Measurements from ENCODE around the gene HSDL1.

DNA sequence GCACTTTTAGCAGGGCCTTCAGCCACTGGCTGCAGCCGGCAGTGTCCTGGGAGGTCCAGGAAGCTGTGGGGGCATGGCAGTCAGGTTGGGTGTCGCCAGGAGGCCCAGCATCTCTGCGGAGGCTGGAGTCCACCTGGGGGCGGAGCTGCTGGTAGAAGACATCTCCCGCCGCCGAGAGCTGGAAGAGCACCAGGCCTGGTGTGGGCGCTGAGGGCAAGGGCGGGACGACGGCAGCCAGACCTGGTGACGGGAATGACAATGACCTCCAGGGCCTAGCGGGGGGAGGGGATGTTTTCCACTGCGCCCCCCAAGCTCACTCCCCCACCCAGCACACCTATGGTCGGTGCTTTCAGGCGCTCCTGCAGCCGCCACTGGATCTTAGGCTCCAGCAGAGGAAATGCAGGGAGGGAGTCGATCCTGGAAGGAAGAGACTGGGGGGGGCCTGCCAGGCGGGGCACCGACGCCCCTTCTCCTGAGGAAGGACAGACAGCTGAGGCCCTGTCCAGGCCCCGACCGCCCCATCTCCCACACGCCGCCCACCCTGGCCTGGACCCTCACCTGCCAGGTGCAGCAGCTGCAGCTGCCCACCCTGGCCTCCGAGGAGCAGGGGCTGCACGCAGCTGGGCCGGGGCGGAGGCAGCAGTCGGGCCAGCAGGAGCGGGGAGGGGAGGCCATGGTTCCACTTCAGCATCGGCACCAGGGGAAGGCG is 34.8 kb upstream of the HSDL1 start:
- TF ChIP-seq, protein P1, sequence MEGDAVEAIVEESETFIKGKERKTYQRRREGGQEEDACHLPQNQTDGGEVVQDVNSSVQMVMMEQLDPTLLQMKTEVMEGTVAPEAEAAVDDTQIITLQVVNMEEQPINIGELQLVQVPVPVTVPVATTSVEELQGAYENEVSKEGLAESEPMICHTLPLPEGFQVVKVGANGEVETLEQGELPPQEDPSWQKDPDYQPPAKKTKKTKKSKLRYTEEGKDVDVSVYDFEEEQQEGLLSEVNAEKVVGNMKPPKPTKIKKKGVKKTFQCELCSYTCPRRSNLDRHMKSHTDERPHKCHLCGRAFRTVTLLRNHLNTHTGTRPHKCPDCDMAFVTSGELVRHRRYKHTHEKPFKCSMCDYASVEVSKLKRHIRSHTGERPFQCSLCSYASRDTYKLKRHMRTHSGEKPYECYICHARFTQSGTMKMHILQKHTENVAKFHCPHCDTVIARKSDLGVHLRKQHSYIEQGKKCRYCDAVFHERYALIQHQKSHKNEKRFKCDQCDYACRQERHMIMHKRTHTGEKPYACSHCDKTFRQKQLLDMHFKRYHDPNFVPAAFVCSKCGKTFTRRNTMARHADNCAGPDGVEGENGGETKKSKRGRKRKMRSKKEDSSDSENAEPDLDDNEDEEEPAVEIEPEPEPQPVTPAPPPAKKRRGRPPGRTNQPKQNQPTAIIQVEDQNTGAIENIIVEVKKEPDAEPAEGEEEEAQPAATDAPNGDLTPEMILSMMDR (IDR thresholded peaks at IDR 0.05; ENCODE audit: poor library complexity, severe bottlenecking) = no peak
- TF ChIP-seq EP300 (conservative IDR thresholded peaks at IDR 0.05; ENCODE audit: poor library complexity, severe bottlenecking) (no peak), RAD21 (conservative IDR thresholded peaks at IDR 0.05) (no peak), MXI1 (conservative IDR thresholded peaks at IDR 0.05; ENCODE audit: poor library complexity, severe bottlenecking) (no peak), POLR2AphosphoS5 (IDR thresholded peaks at IDR 0.05) (no peak), TAF1 (IDR thresholded peaks at IDR 0.05; ENCODE audit: low read depth) (no peak), EZH2 (IDR thresholded peaks at IDR 0.05; ENCODE audit: borderline replicate concordance, insufficient read depth, low read length, poor library complexity, severe bottlenecking) (no peak)
- TF ChIP-seq, protein P2, sequence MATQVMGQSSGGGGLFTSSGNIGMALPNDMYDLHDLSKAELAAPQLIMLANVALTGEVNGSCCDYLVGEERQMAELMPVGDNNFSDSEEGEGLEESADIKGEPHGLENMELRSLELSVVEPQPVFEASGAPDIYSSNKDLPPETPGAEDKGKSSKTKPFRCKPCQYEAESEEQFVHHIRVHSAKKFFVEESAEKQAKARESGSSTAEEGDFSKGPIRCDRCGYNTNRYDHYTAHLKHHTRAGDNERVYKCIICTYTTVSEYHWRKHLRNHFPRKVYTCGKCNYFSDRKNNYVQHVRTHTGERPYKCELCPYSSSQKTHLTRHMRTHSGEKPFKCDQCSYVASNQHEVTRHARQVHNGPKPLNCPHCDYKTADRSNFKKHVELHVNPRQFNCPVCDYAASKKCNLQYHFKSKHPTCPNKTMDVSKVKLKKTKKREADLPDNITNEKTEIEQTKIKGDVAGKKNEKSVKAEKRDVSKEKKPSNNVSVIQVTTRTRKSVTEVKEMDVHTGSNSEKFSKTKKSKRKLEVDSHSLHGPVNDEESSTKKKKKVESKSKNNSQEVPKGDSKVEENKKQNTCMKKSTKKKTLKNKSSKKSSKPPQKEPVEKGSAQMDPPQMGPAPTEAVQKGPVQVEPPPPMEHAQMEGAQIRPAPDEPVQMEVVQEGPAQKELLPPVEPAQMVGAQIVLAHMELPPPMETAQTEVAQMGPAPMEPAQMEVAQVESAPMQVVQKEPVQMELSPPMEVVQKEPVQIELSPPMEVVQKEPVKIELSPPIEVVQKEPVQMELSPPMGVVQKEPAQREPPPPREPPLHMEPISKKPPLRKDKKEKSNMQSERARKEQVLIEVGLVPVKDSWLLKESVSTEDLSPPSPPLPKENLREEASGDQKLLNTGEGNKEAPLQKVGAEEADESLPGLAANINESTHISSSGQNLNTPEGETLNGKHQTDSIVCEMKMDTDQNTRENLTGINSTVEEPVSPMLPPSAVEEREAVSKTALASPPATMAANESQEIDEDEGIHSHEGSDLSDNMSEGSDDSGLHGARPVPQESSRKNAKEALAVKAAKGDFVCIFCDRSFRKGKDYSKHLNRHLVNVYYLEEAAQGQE (IDR thresholded peaks at IDR 0.05; ENCODE audit: borderline replicate concordance) = no peak
